Measurements from ENCODE around the gene OOEP.

DNA sequence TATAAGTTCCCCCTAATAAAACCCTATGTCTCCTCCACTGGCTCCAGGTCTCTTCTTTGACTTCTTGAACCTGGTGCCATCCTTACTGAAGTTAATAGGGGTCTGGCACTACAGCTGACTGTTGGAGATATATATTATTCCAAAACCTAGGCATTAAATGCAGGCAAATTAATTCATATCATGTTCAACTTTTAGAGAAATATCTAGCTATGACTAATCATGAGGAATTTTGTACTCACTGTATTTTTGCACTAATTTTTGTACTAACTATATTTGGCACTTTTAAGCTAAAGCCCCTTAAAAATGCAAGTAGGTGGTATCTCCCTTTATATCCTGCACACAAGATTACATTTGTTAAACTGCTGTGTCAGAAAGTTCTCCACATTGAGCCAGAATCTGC, 26.5 kb downstream of the OOEP start:
- TF ChIP-seq, protein P1, sequence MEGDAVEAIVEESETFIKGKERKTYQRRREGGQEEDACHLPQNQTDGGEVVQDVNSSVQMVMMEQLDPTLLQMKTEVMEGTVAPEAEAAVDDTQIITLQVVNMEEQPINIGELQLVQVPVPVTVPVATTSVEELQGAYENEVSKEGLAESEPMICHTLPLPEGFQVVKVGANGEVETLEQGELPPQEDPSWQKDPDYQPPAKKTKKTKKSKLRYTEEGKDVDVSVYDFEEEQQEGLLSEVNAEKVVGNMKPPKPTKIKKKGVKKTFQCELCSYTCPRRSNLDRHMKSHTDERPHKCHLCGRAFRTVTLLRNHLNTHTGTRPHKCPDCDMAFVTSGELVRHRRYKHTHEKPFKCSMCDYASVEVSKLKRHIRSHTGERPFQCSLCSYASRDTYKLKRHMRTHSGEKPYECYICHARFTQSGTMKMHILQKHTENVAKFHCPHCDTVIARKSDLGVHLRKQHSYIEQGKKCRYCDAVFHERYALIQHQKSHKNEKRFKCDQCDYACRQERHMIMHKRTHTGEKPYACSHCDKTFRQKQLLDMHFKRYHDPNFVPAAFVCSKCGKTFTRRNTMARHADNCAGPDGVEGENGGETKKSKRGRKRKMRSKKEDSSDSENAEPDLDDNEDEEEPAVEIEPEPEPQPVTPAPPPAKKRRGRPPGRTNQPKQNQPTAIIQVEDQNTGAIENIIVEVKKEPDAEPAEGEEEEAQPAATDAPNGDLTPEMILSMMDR (conservative IDR thresholded peaks at IDR 0.05; ENCODE audit: low read length) = no peak
- no peak for TF ChIP-seq EZH2phosphoT487 (IDR thresholded peaks at IDR 0.05; ENCODE audit: borderline replicate concordance)

All from Loucy (cell line).